Fibroblast of lung (primary cell): ENCODE data around the gene DUS1L. TPM values are rescaled to one million over a fixed set of nuclear protein-coding genes. Genes with fewer than 3 reads are reported as not detected.

ENCODE experiments used
- DNase-seq, 2 donors: peaks; one replicate each; pipeline versions ENCODE4 v3.0.0 to v3.0.0-alpha.2; 2010; ENCODE audit warnings: low read depth in 2 of 2
- H2AFZ ChIP-seq: 2 replicates; pipeline ENCODE4 v1.5.1; 2012; ENCODE audit warnings: low read length, control low read depth, inconsistent platforms
- H3K27ac ChIP-seq: 2 replicates; pipeline ENCODE4 v1.5.1; 2011; ENCODE audit warnings: low read length, control low read depth; ENCODE audit not compliant: insufficient read depth
- H3K27me3 ChIP-seq: 2 replicates; pipeline ENCODE4 v1.5.1; 2011; ENCODE audit warnings: mild to moderate bottlenecking, low read length; ENCODE audit not compliant: control insufficient read depth, insufficient read depth
- H3K36me3 ChIP-seq: 2 replicates; pipeline ENCODE4 v1.5.1; 2011; ENCODE audit warnings: low read length; ENCODE audit not compliant: control insufficient read depth, insufficient read depth
- H3K4me1 ChIP-seq: 2 replicates; pipeline ENCODE4 v1.5.1; 2011; ENCODE audit warnings: low read length; ENCODE audit not compliant: control insufficient read depth, insufficient read depth; ENCODE audit errors: extremely low read depth
- H3K4me2 ChIP-seq: 2 replicates; pipeline ENCODE4 v1.5.1; 2011; ENCODE audit warnings: low read length, control low read depth; ENCODE audit not compliant: insufficient read depth; ENCODE audit errors: extremely low read depth
- H3K4me3 ChIP-seq, 4 experiments: fragments of 200-600 bp in 1 of 4; sonication (generic) in 1 of 4; replicated peaks in 1 of 4; 2 replicates each; pipeline ENCODE4 v1.5.1; 2011 to 2016; ENCODE audit warnings: low read length in 4 of 4, low read depth in 3 of 4, mild to moderate bottlenecking in 3 of 4, control low read depth in 2 of 4, inconsistent platforms in 1 of 4, mixed read lengths in 1 of 4; ENCODE audit not compliant: insufficient read depth in 1 of 4; ENCODE audit errors: control extremely low read depth in 1 of 4
- H3K79me2 ChIP-seq: 2 replicates; pipeline ENCODE4 v1.5.1; 2012; ENCODE audit warnings: mild to moderate bottlenecking, low read length, inconsistent platforms; ENCODE audit not compliant: control insufficient read depth, insufficient read depth
- H3K9ac ChIP-seq: 2 replicates; pipeline ENCODE4 v1.5.1; 2011; ENCODE audit warnings: mild to moderate bottlenecking, low read length, control low read depth; ENCODE audit not compliant: insufficient read depth
- H3K9me3 ChIP-seq: 2 replicates; pipeline ENCODE4 v1.5.1; 2012; ENCODE audit warnings: low read depth, low read length; ENCODE audit not compliant: control insufficient read depth, insufficient read depth
- H4K20me1 ChIP-seq: 2 replicates; pipeline ENCODE4 v1.5.1; 2011; ENCODE audit warnings: low read length; ENCODE audit not compliant: control insufficient read depth, insufficient read depth; ENCODE audit errors: extremely low read depth
- EZH2 ChIP-seq: IDR thresholded peaks from 2 replicates; pipeline ENCODE4 v1.5.1; 2012; ENCODE audit warnings: low read length, control low read depth, mild to moderate bottlenecking; ENCODE audit errors: missing control alignments
- polyA plus RNA-seq, 2 donors: library from polyadenylated mRNA; depleted of rRNA in 1 of 2; stranded (reverse) in 1 of 2; unstranded in 1 of 2; fragments of >200 nt; gene quantifications; 2 replicates each; pipeline ENCODE4 v1.2.1, GENCODE V29; 2011 to 2012; ENCODE audit warnings: missing spikeins in 1 of 2
- total RNA-seq: library from RNA; depleted of rRNA; stranded (reverse); fragments of >200 nt; gene quantifications from 2 replicates; pipeline ENCODE4 v1.2.1, GENCODE V29; 2014
- TF ChIP-seq, protein P1 (sequence below), 2 donors: IDR thresholded peaks in 1 of 2; conservative IDR thresholded peaks in 1 of 2; 1 replicate in 1 of 2; 2 replicates in 1 of 2; pipeline ENCODE4 v1.5.1; 2011 to 2012; ENCODE audit warnings: low read length in 2 of 2, control low read depth in 1 of 2, inconsistent platforms in 1 of 2, low read depth in 1 of 2, mild to moderate bottlenecking in 1 of 2

DUS1L gene
- total and polyA plus RNA-seq, 2 donors (not counting 1 experiment from before 2014, with no cell fraction given) = 24.6 to 41.0 TPM

DNA sequence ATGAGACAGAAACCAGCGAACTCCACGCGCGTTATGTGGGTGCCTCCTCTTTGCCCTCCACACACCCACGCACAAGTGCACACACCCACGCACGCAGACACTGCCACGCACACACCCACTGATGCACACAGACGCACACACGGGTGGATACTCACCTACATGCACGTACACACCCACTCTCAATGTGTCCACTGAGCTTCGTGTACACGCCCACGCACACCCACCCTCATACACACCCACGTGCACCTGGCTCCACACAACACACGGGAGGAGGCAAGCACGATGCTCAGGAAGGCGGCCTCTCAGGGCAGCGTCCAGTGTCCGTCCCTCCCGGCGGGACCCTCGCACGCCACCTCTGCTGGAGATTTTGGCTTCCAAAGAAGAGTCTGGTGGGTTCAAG, 18.2 kb downstream of the DUS1L start:
- Histone ChIP-seq H3K4me2 (no peak overlapping the region), H3K9me3 (no peaks in the 10 kb centered on the region), H3K4me3 (no peak overlapping the region), H3K27me3 (no peaks in the 10 kb centered on the region), H3K36me3 (peaks cover 22% of the 10 kb centered on the region), H3K9ac (no peak overlapping the region), H3K79me2 (peaks cover 5% of the 10 kb centered on the region), H3K27ac (no peak overlapping the region), H3K4me1 (peaks cover 3% of the 10 kb centered on the region), H2AFZ (no peak overlapping the region), H4K20me1 (no peaks in the 10 kb centered on the region)
- TF ChIP-seq EZH2 = no peak
- TF ChIP-seq, protein P1, sequence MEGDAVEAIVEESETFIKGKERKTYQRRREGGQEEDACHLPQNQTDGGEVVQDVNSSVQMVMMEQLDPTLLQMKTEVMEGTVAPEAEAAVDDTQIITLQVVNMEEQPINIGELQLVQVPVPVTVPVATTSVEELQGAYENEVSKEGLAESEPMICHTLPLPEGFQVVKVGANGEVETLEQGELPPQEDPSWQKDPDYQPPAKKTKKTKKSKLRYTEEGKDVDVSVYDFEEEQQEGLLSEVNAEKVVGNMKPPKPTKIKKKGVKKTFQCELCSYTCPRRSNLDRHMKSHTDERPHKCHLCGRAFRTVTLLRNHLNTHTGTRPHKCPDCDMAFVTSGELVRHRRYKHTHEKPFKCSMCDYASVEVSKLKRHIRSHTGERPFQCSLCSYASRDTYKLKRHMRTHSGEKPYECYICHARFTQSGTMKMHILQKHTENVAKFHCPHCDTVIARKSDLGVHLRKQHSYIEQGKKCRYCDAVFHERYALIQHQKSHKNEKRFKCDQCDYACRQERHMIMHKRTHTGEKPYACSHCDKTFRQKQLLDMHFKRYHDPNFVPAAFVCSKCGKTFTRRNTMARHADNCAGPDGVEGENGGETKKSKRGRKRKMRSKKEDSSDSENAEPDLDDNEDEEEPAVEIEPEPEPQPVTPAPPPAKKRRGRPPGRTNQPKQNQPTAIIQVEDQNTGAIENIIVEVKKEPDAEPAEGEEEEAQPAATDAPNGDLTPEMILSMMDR (conservative IDR thresholded peaks at IDR 0.05 in 1 of 2, IDR thresholded peaks at IDR 0.05 in 1 of 2; ENCODE audit: low read depth in 1 of 2, low read length in 2 of 2) = no peak
- DNase-seq = no peak

DNA sequence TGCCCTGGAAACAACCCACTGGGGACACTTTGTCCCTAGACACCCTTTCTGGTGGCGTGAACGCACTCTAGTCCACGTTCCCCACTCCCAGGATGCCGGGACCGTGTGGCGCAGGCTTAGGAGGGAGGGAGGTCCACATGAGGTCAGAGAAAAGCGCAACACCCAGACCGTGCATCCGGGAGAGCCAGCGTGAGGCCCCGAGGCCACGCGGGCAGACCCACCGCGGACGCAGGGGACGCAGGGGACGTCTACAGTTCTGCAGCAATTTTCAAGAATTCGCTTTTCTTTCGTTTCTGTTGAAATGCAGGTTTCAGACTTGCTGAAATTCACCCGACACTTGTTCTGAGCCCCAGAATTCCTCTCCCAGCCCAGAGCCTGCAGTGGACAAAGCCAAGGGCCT, 18.7 kb downstream of the DUS1L start:
- no peak overlapping the region for H3K27ac ChIP-seq
- peaks cover 2% of the 10 kb centered on the region for H3K79me2 ChIP-seq
- H3K27me3 ChIP-seq = no peaks in the 10 kb centered on the region
- DNase-seq = no peak
- no peaks in the 10 kb centered on the region for H3K9me3 ChIP-seq
- H3K36me3 ChIP-seq = peaks cover 22% of the 10 kb centered on the region
- TF ChIP-seq, protein P1 (conservative IDR thresholded peaks at IDR 0.05 in 1 of 2, IDR thresholded peaks at IDR 0.05 in 1 of 2; ENCODE audit: low read depth in 1 of 2, low read length in 2 of 2) = no peak
- no peak for TF ChIP-seq EZH2
- no peak overlapping the region for H3K9ac ChIP-seq
- H4K20me1 ChIP-seq = no peaks in the 10 kb centered on the region
- no peak overlapping the region for H2AFZ ChIP-seq
- H3K4me2 ChIP-seq = no peak overlapping the region
- H3K4me1 ChIP-seq = peaks cover 3% of the 10 kb centered on the region
- no peak overlapping the region for H3K4me3 ChIP-seq

DNA sequence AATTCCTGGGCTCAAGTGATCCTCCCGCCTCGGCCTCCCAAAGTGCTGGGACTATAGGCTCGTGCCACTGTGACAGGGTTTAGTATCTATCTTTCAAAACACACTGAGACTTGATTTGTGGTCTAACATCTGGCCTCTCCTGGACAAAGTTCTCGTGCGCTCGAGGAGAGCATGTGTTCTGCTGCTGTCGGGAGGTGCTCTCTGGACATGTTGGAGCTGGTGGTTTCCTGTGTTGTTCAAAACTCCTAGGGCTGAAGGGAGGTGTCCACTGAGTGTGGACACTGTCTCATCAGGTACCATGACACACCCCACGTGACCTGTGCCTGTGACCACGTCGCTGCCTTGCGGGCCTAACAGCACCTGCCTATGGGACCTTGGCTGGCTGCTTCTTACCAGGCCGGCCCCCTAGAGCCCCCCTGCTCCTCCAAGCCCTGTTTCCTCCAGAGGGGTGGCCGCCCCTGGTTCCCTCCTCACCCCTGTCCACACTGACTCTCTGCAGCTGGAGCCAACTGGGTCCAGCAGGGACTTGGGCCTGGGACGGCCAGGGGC, 19.6 kb downstream of the DUS1L start:
- Histone ChIP-seq H3K4me3 (no peak overlapping the region), H3K27me3 (no peaks in the 10 kb centered on the region), H4K20me1 (no peaks in the 10 kb centered on the region), H3K4me1 (peaks cover 3% of the 10 kb centered on the region), H3K27ac (no peak overlapping the region), H2AFZ (no peak overlapping the region), H3K79me2 (peaks cover 2% of the 10 kb centered on the region), H3K36me3 (peaks cover 22% of the 10 kb centered on the region), H3K9ac (no peak overlapping the region), H3K4me2 (no peak overlapping the region), H3K9me3 (no peaks in the 10 kb centered on the region)
- no peak for DNase-seq
- TF ChIP-seq EZH2 = no peak
- TF ChIP-seq, protein P1 (conservative IDR thresholded peaks at IDR 0.05 in 1 of 2, IDR thresholded peaks at IDR 0.05 in 1 of 2; ENCODE audit: low read depth in 1 of 2, low read length in 2 of 2) = no peak
